B cell (primary cell): ENCODE data around the gene MYO1G. TPM values are rescaled to one million over a fixed set of nuclear protein-coding genes. Genes with fewer than 3 reads are reported as not detected.
"Not testable (repeated sequence)": the region's sequence is repeated elsewhere in the genome, so short reads cannot be mapped to it uniquely, and the experiment has no call there.

Experiments used
- ATAC-seq: fragments of 200-7000 bp; cut with Tn5 transposase; one replicate; pipeline ENCODE4 v1.10.0; 2021; ENCODE audit warnings: low read depth, mild to moderate bottlenecking, moderate number of reproducible peaks, moderate library complexity
- CTCF ChIA-PET: fragments of 350-600 bp; sonication (Branson Sonifier 250); formaldehyde crosslinking; loops from one replicate; lab custom pipeline; 2021; ENCODE audit warnings: antibody characterized with exemption, inconsistent platforms; lab: Charles Lee
- POLR2A ChIA-PET: fragments of 350-600 bp; sonication (Branson Sonifier 250); formaldehyde crosslinking; loops from one replicate; lab custom pipeline; 2021; ENCODE audit warnings: antibody characterized with exemption; lab: Charles Lee
- DNase-seq: peaks from one replicate; pipeline ENCODE4 v3.0.0; 2013
- H2AFZ ChIP-seq: 2 replicates; pipeline ENCODE4 v1.6.1; 2012; ENCODE audit warnings: mild to moderate bottlenecking, low read depth, low read length; ENCODE audit not compliant: insufficient read depth, poor library complexity, severe bottlenecking
- H3K27ac ChIP-seq, 2 donors: 1 replicate in 1 of 2; 2 replicates in 1 of 2; pipeline ENCODE4 v1.5.1; 2012 to 2013; ENCODE audit warnings: low read length in 2 of 2, mild to moderate bottlenecking in 2 of 2, moderate library complexity in 1 of 2
- H3K27me3 ChIP-seq, 4 experiments: fragments of 200-600 bp in 1 of 4; sonication (generic) in 1 of 4; replicated peaks in 1 of 4; 1 replicate in 2 of 4; 2 replicates in 2 of 4; pipeline versions ENCODE4 v1.6.1 to v1.7.0; 2013 to 2016; ENCODE audit warnings: low read length in 3 of 4, mild to moderate bottlenecking in 2 of 4, mixed read lengths in 1 of 4, moderate library complexity in 1 of 4; ENCODE audit not compliant: insufficient read depth in 4 of 4, control insufficient read depth in 3 of 4; ENCODE audit errors: control extremely low read depth in 1 of 4
- H3K36me3 ChIP-seq, 2 experiments: replicated peaks in 1 of 2; 1 replicate in 1 of 2; 2 replicates in 1 of 2; pipeline versions ENCODE4 v1.6.1 to v1.7.1; 2013; ENCODE audit warnings: low read length in 1 of 2; ENCODE audit not compliant: insufficient read depth in 2 of 2, control insufficient read depth in 1 of 2; ENCODE audit errors: control extremely low read depth in 1 of 2, extremely low read depth in 1 of 2
- H3K4me1 ChIP-seq, 2 donors: fragments of 200-600 bp in 1 of 2; sonication (generic) in 1 of 2; 1 replicate in 1 of 2; 2 replicates in 1 of 2; pipeline versions ENCODE4 v1.5.1 to v1.6.1; 2013 to 2017; ENCODE audit warnings: low read length in 2 of 2; ENCODE audit not compliant: control insufficient read depth in 2 of 2, insufficient read depth in 2 of 2
- H3K4me2 ChIP-seq: replicated peaks from 2 replicates; pipeline ENCODE3; 2012; ENCODE audit warnings: mild to moderate bottlenecking, low read depth, low read length; ENCODE audit not compliant: poor library complexity, severe bottlenecking
- H3K4me3 ChIP-seq, 5 experiments: fragments of 200-600 bp in 1 of 5; sonication (generic) in 1 of 5; 1 replicate in 3 of 5; 2 replicates in 2 of 5; pipeline versions ENCODE4 v1.5.1 to v1.7.0; 2011 to 2016; ENCODE audit warnings: low read length in 4 of 5, mild to moderate bottlenecking in 4 of 5, low read depth in 2 of 5, control low read depth in 1 of 5, moderate library complexity in 1 of 5; ENCODE audit not compliant: insufficient read depth in 1 of 5; ENCODE audit errors: control extremely low read depth in 1 of 5, extremely low read depth in 1 of 5
- H3K79me2 ChIP-seq: fragments of 200-600 bp; sonication (generic); one replicate; pipeline ENCODE4 v1.6.0; 2016; ENCODE audit warnings: low read length; ENCODE audit not compliant: control insufficient read depth, insufficient read depth
- H3K9ac ChIP-seq: fragments of 200-600 bp; sonication (generic); 2 replicates; pipeline ENCODE4 v1.6.1; 2017; ENCODE audit warnings: mild to moderate bottlenecking, low read length, moderate library complexity
- H3K9me3 ChIP-seq, 3 donors: one replicate each; pipeline versions ENCODE4 v1.6.1 to v1.7.1; 2013; ENCODE audit warnings: low read length in 2 of 3; ENCODE audit not compliant: control insufficient read depth in 2 of 3, insufficient read depth in 1 of 3; ENCODE audit errors: control extremely low read depth in 1 of 3
- H4K20me1 ChIP-seq: 2 replicates; pipeline ENCODE4 v1.6.0; 2012; ENCODE audit warnings: mild to moderate bottlenecking, low read length; ENCODE audit not compliant: insufficient read depth, control insufficient read depth, poor library complexity, severe bottlenecking
- H3K27ac Mint-ChIP-seq: one replicate; pipeline ENCODE4 v1.8.0; 2021; ENCODE audit warnings: mixed read lengths
- H3K27me3 Mint-ChIP-seq: one replicate; pipeline ENCODE4 v1.8.0; 2021; ENCODE audit warnings: mixed read lengths
- H3K4me1 Mint-ChIP-seq: one replicate; pipeline ENCODE4 v1.8.0; 2021; ENCODE audit warnings: mixed read lengths
- H3K4me3 Mint-ChIP-seq: one replicate; pipeline ENCODE4 v1.8.0; 2021; ENCODE audit warnings: mixed read lengths
- H3K9me3 Mint-ChIP-seq: one replicate; pipeline ENCODE4 v1.8.0; 2022; ENCODE audit warnings: mixed read lengths; ENCODE audit not compliant: insufficient read depth
- EZH2 ChIP-seq: IDR thresholded peaks from 2 replicates; pipeline ENCODE4 v1.6.1; 2012; ENCODE audit warnings: borderline replicate concordance, low read depth, mild to moderate bottlenecking, moderate library complexity, low read length; ENCODE audit not compliant: insufficient read depth, poor library complexity, severe bottlenecking
- WGBS: methylation state at CpG from one replicate; pipeline ENCODE4 v1.1.5; 2013; ENCODE audit warnings: missing lambda C conversion rate; ENCODE audit not compliant: insufficient coverage; 5-methylcytosine and 5-hydroxymethylcytosine counted together
- intact Hi-C: fragments of 100-400 bp; cut with micrococcal nuclease; formaldehyde crosslinking; loops from one replicate; pipeline ENCODE4 v1.10.0; 2022
- polyA plus RNA-seq: library from polyadenylated mRNA; depleted of rRNA; stranded (reverse); fragments of >200 nt; gene quantifications from 2 replicates; pipeline ENCODE4 v1.2.3, GENCODE V29; 2012
- total RNA-seq, 2 donors: library from RNA; stranded (reverse); fragments of 120-200 nt in 1 of 2; gene quantifications; 1 replicate in 1 of 2; 2 replicates in 1 of 2; pipeline versions ENCODE4 v1.2.3 to v1.2.4, GENCODE V29; 2013 to 2022
- TF ChIP-seq, protein P1 (sequence below): fragments of 200-600 bp; IDR thresholded peaks from one replicate; pipeline ENCODE4 v1.8.0; 2022; ENCODE audit warnings: antibody characterized with exemption, mild to moderate bottlenecking

Gene MYO1G
- total and polyA plus RNA-seq, 2 donors (not counting 1 experiment from before 2014, with no cell fraction given) = 104 to 239 TPM

DNA sequence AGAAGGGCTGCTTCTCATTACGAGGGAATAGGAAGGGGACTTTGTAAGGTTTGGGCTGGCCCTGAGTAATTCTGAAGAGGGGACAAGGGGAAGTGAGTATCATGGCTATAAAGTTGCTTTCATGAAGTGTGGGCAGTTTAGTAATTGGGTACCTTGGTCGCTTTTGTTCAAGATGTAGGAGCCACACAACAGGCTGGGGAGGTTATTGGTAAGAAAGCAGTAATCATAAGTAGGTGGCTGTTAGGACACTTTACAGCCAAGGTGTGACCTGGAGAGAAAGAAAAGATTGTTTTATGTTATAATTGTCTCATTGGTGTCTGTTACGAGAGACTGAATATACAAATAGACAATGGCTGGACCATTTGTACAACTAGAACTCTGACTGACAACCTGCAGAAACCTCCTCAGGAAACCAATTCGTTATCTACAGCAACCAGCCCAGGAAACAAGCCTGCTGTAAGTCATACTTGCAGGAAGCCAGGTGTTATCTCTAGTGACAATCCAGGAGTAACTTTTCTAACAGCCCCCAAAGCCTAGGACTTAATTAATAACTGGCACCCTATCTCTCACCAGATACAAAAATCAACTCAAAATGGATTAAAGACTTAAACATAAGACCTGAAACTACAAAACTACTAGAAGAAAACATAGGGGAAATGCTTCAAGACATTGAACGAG is 16.2 kb upstream of the MYO1G start:
- peak overlapping the region; percentile 65 for H3K4me3 Mint-ChIP-seq
- POLR2A ChIA-PET = interaction anchor here (0.8 to 1.9 kb wide), 3 partner anchors 8 to 32 kb away, joined by 3 to 12 read pairs (median 5); no protein-coding TSS in a partner anchor

DNA sequence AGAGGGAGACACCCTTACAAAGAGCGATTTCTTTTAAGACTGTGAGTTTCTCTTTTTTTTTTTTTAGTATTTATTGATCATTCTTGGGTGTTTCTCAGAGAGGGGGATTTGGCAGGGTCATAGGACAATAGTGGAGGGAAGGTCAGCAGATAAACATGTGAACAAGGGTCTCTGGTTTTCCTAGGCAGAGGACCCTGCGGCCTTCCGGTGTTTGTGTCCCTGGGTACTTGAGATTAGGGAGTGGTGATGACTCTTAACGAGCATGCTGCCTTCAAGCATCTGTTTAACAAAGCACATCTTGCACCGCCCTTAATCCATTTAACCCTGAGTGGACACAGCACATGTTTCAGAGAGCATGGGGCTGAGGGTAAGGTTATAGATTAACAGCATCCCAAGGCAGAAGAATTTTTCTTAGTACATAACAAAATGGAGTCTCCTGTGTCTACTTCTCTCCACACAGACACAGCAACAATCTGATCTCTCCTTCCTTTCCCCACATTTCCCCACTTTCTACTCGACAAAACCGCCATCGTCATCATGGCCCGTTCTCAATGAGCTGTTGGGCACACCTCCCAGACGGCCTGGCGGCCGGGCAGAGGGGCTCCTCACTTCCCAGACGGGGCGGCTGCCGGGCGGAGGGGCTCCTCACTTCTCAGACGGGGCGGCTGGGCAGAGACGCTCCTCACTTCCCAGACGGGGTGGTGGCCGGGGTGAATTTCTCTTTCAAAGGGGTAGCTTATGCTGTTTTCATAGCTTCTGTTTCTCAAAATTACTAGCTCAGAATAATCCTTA is 13.4 kb upstream of the MYO1G start:
- peaks cover 10% of the 10 kb centered on the region for H3K79me2 ChIP-seq
- 93% methylated on average over 10 of the region's 21 CpGs for WGBS
- peaks cover 29% of the 10 kb centered on the region for H3K4me1 Mint-ChIP-seq
- intact Hi-C loops, H4K20me1 ChIP-seq, H3K27me3 Mint-ChIP-seq, H3K4me3 Mint-ChIP-seq, H3K27me3 ChIP-seq, H3K4me3 ChIP-seq, ATAC-seq, H3K9ac ChIP-seq, H3K36me3 ChIP-seq, H3K9me3 ChIP-seq, DNase-seq, H3K27ac ChIP-seq, H3K9me3 Mint-ChIP-seq, H2AFZ ChIP-seq, H3K4me2 ChIP-seq, H3K27ac Mint-ChIP-seq: not testable (repeated sequence)
- H3K4me1 ChIP-seq = peaks cover 25 to 32% of the 10 kb centered on the region in 2 donors
- POLR2A ChIA-PET = interaction anchor here (0.5 kb wide), 1 partner anchor 12 kb away, joined by 3 read pairs; no protein-coding TSS in a partner anchor
- CTCF ChIA-PET = interaction anchor here (0.6 kb wide), 1 partner anchor 65 kb away, joined by 3 read pairs; no protein-coding TSS in a partner anchor

More for the DNA sequence above, 16.2 kb upstream of the MYO1G start:
- Mint-ChIP-seq H3K27ac (peak overlapping the region; percentile 83), H3K9me3 (no peaks in the 10 kb centered on the region), H3K27me3 (no peaks in the 10 kb centered on the region), H3K4me1 (peaks cover 37% of the 10 kb centered on the region)
- peak overlapping the region; percentile 42 for H3K4me2 ChIP-seq
- H3K79me2 ChIP-seq = peaks cover 8% of the 10 kb centered on the region
- peak overlapping the region in 1 of 2 donors; percentile 9 for H3K27ac ChIP-seq
- TF ChIP-seq EZH2 = no peak
- TF ChIP-seq, protein P1, sequence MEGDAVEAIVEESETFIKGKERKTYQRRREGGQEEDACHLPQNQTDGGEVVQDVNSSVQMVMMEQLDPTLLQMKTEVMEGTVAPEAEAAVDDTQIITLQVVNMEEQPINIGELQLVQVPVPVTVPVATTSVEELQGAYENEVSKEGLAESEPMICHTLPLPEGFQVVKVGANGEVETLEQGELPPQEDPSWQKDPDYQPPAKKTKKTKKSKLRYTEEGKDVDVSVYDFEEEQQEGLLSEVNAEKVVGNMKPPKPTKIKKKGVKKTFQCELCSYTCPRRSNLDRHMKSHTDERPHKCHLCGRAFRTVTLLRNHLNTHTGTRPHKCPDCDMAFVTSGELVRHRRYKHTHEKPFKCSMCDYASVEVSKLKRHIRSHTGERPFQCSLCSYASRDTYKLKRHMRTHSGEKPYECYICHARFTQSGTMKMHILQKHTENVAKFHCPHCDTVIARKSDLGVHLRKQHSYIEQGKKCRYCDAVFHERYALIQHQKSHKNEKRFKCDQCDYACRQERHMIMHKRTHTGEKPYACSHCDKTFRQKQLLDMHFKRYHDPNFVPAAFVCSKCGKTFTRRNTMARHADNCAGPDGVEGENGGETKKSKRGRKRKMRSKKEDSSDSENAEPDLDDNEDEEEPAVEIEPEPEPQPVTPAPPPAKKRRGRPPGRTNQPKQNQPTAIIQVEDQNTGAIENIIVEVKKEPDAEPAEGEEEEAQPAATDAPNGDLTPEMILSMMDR = no peak
- ATAC-seq (no peak), DNase-seq (no peak)
- CTCF ChIA-PET = no interaction called here
- H3K9ac ChIP-seq = no peak overlapping the region
- no peaks in the 10 kb centered on the region for H3K27me3 ChIP-seq
- H3K9me3 ChIP-seq = no peaks in the 10 kb centered on the region
- peaks cover 21 to 32% of the 10 kb centered on the region in 2 donors for H3K4me1 ChIP-seq
- 23% methylated on average over 3 of the region's 5 CpGs for WGBS
- intact Hi-C loops = no loop called here
- no peak overlapping the region for H3K4me3 ChIP-seq
- no peak overlapping the region for H2AFZ ChIP-seq
- H4K20me1 ChIP-seq = no peaks in the 10 kb centered on the region
- no peaks in the 10 kb centered on the region for H3K36me3 ChIP-seq
